ENCODE data around the gene SLC25A30.
"Not testable (repeated sequence)": the region's sequence is repeated elsewhere in the genome, so short reads cannot be mapped to it uniquely, and the experiment has no call there.

The SLC25A30 gene

DNA sequence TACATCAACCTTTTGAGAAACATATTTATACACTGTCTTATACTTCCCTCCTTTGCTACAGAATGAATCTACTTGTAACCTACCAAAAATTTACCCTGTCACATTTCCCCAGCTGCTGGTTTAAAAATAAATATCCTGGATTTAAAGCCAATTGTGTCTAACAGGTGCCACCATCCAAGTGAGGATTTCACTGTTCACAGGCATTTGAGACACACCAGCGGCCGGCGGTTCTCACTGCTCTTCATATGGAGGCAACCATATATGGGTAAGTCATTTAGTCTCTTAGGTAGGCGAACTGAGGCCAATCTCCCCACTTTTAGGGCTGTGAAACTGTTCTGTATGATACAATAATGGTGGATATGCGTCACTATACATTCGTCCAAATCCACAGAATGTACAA, 26.2 kb downstream of the SLC25A30 start:
- DNase-seq (ENCODE audit: low spot score): no peak

- DNase-seq (ENCODE audit: low spot score): not testable (repeated sequence)
These were observed 27.0 kb downstream of the SLC25A30 start for GRCh38 chr13:45391128-45391527.

- not testable (repeated sequence) for DNase-seq (ENCODE audit: low spot score)
These were observed 27.8 kb downstream of the SLC25A30 start for GRCh38 chr13:45390348-45390747.

DNA sequence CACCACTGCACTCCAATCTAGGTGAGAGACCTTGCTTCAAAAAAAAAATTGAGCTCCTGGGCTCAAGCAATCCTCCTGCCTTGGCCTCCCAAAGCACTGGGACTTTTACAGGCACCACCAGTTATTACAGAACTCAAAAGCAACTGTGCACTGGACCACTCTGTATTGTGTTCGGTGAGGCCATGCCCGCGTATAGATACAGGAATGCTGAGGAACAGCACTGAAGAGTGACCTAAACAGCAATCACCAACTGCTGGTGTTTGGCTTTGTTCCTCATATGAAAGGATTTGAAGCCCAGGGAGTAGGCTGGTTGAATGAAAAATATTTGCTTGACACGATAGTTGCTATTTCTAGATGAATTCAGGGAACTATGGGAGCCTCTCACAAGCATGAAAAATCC, 29.5 kb downstream of the SLC25A30 start:
- DNase-seq (ENCODE audit: low spot score): no peak

- not testable (repeated sequence) for DNase-seq (ENCODE audit: low spot score)
These were observed 31.1 kb downstream of the SLC25A30 start for GRCh38 chr13:45386892-45387575.

- no peak for DNase-seq (ENCODE audit: low spot score)
These were observed 32.1 kb downstream of the SLC25A30 start for GRCh38 chr13:45385907-45386553.

DNA sequence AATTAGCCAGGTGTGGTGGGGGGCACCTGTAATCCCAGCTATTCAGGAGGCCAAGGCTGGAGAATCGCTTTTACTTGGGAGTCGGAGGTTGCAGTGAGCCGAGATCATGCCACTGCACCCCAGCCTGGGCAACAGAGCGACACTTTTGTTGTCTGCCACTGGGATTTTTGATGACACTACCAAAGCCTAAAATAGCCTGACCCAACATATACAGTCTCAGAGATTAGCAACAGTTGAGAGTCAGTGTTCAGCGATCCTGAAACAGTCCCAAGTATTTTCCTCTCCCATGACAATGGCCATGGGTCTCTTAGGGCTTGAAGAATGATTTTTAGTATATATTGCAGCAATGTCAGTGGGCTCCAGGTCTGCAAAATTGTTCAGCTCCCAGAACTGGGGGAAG, 32.9 kb downstream of the SLC25A30 start:
- DNase-seq (ENCODE audit: low spot score): no peak

DNA sequence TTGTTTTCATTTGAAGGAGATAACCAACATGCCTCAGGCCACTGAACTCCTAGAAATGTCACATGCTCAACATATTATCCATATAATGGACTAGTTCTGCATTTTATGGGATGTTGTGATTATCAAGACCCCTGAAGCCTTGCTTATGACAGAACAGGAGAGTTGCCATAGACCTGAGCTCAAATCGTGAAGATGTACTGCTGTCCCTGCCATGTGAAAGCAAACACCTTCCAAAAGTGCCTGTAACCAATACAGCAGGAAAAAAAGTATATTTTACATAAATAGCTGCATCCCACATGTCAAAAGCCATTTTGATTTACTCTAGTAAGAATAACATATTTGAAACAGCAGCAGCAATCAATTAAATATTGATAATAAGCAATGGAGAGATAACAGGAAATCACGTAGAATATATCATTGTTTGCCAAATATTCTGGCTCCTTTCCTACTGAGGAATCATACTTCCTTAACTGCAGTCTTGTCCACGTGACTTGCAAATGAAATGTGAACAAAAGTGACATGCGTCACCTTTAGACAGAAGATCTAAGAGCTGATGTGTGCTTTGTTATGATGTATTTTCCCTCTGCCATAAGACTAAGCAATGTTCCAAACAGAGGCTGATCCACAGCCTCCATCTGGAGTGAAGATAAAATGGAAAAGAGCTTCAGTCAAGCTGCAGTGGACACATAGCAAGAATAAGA, 33.5 kb downstream of the SLC25A30 start:
- no peak for DNase-seq (ENCODE audit: low spot score)

DNA sequence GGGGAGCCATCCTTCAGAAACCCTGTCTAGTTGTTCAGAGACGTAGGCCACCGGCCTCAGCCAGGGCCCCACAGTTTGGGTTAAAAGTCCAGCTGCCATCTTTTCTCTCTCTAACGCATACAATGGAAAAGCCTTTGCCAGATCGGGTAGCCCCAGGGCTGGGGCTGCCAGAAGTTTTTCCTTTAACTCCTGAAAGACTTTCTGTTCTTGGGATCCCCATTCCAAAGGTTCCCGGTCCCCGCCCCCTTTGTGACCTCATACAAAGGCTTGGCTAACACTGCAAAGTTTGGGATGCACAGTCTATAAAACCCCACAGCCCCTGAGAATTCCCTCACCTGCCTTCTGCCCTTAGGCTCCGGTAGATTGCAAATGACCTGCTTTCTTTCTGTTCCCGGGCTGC, 35.4 kb downstream of the SLC25A30 start:
- DNase-seq (ENCODE audit: low spot score): not testable (repeated sequence)

DNA sequence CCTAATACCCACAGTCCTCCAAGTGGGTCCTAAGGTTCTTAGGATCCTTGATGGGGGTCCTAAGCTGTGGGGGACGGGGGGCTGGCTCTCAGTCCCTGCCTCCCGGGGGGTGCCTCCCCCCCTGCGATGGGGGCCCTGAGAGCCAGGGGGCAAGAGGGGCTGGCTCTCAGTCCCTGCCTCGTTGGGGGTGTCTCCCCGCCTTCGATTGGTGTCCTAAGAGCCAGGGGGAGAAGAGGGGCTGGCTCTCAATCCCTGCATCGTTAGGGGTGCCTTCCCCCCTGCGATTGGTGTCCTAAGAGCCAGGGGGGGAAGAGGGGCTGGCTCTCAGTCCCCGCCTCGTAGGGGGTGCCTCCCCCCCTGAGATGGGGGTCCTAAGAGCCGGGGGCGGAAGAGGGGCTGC, 37.0 kb downstream of the SLC25A30 start:
- no peak for DNase-seq (ENCODE audit: low spot score)

GRCh38 chr13:45380708-45381107, 37.5 kb downstream of the SLC25A30 start:
- DNase-seq (ENCODE audit: low spot score): not testable (repeated sequence)

GRCh38 chr13:45379516-45379915, 38.7 kb downstream of the SLC25A30 start:
- DNase-seq (ENCODE audit: low spot score): not testable (repeated sequence)

DNA sequence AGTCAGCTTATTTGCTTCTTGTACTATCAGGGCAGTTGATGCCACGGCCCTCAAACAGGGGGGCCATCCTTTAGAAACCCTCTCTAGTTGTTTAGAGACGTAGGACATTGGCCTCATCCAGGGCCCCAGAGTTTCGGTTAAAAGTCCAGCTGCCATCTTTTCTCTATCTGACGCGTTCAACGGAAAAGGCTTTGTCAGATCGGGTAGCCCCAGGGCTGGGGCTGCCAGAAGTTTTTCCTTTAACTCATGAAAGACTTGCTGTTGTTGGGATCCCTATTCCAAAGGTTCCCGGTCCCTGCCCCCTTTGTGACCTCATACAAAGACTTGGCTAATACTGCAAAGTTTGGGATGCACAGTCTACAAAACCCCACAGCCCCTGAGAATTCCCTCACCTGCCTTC, 39.4 kb downstream of the SLC25A30 start:
- DNase-seq (ENCODE audit: low spot score): not testable (repeated sequence)

DNA sequence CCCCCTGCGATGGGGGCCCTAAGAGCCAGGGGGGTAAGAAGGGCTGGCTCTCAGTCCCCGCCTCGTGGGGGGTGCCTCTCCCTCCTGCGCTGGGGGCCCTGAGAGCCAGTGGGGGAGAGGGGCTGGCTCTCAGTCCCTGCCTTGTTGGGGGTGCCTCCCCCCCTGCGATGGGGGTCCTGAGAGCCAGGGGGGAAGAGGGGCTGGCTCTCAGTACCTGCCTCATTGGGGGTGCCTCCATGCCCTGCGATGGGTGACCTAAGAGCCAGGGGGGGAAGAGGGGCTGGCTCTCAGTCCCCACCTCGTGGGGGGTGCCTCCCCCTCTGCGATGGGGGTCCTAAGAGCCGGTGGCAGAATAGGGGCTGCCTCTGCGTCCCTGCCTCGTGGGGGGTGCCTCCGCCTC, 40.9 kb downstream of the SLC25A30 start:
- not testable (repeated sequence) for DNase-seq (ENCODE audit: low spot score)

GRCh38 chr13:45376651-45377050, 41.5 kb downstream of the SLC25A30 start:
- not testable (repeated sequence) for DNase-seq (ENCODE audit: low spot score)

DNA sequence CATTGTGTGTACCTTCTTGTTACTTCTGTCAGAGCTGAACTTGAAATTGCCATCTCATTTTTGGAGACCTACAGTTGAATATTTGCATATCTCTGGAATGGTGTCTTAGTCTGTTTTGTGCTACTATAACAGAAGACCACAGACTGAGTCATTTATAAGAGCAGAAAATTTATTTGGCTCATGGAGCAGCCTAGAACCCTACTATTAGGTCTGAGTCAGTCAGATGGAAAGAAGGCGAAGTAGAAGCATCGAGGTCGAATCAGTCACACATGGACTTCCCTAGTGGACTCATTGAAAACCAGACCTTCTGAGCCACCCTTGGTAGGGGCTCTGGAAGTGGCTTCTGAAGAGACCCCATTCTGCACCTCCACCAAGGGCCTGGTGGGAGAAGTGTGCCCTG, 43.3 kb downstream of the SLC25A30 start:
- DNase-seq (ENCODE audit: low spot score): no peak

GRCh38 chr13:45373162-45373547, 45.0 kb downstream of the SLC25A30 start:
- DNase-seq (ENCODE audit: low spot score): no peak

DNA sequence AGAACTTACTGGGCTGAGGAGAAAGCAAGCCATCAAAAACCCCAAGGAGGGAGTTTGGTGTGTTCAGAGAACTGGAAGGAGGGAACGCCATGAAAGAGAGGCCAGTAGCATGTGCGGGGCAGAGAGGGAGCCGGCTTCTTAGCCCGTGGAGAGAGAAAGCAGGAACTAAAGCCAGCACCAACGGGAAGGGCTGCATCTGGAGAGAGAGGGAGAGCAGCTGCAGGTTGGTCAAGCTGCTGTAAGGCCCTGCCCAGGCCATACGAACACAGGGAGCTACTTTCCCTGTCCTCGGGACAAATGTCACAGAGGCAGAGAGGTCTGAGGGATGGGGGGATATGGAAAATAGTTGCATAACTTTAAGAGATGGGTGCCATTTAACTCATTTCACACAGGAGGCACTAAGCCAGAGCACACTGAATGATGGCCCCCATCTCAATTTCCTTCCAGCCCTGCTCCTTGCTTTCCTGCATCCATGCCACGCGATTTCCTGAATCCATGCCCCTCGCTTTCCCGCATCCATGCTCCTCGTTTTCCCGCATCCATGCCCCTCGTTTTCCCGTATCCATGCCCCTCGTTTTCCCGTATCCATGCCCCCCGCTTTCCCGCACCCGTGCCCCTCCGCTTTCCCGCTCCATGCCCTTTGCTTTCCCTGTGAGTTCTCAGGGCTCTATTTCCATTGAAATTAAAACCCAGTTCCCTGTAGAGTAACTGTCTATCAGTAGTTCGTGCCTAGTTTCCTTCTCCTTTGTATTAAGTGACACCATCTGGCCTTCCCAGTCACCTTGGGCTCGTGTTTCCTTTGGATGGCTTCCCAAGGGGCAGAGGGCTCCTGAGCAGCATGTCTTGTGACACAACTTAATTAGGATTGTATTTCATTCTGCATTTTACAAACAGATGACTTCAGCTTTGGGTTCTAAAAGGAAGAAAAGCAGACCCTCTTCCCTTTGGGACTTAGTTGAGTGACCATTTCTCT, 45.7 kb downstream of the SLC25A30 start:
- DNase-seq (ENCODE audit: low spot score): no peak

DNA sequence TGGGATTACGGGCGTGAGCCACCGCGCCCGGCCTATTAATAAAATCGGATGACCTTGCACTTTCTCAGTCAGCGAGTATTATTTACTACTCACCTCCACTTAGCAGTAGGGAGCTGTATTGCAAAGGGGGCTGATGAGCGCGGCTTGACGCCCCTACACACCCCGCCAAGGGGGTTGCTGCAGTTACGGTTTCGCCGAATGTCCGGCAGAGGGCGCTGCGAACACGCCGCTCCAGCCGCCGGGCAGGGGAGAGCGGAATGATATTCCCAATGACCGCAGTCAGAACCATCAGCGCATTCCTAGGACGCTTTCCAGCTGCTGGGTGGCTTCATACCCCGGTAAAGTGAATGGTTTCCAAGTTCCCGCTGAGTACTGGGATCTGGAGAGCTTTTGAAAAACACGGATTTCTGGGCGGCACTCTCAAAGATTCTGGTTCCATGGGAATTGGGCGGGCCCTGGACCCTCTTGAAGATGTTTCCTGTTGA, 47.2 kb downstream of the SLC25A30 start:
- peak; percentile 55 for DNase-seq (ENCODE audit: low spot score)

DNA sequence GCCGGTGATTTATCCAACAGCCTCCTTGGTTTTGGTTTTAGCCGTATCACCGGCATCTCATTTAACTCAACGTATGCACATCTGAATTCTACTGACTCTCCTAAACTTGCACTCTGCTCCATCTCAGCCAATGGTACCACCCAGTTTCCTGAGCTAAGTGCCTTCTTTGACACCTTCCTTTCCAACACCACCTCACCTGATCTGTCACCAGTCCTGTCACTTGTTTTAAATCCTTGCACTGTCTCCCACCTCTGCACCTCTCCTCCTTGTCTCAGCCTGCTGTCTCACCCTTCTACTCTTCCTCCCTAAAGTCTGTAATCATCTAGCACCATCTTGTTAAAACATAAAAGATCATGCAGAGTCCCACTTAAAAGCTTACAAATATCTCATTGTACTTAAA, 49.1 kb downstream of the SLC25A30 start:
- no peak for DNase-seq (ENCODE audit: low spot score)

DNA sequence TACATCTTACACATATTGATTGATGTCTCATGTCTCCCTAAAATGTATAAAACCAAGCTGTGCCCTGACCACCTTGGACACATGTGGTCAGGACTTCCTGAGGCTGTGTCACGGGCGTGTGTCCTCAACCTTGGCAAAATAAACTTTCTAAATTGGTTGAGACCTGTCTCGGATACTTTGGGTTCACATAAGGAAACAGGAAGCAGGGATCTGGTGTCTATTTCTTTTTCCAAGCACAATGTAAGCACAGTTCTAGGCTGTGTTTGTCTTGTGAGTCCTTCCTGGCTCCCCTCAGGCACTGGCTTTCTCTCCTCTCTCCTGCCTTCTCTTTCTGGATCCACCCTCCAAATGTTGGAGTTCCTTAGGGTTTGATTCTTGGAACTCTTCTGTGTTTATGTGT, 49.6 kb downstream of the SLC25A30 start:
- DNase-seq (ENCODE audit: low spot score): no peak

DNA sequence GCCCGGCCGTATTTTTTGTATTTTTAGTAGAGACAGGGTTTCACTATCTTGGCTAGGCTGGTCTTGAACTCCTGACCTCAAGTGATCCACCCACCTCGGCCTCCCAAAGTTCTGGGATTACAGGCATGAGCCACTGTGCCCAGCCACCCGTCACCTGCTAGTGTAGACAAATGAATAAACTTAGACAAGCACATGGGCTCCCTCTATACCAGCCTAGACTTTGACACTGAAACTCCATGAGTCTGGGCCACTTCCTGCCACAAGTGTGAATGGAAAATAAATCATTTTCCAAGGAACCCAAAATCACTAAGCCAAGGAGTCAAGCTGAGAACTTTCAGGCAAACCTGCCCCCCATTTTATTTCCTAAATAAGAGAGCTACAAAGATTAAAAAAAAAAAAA, 50.2 kb downstream of the SLC25A30 start:
- peak; percentile 13 for DNase-seq (ENCODE audit: low spot score)

Data from CD4-positive, alpha-beta T cell treated with Interleukin-2 at 100 ng/mL for 4 hours (primary cell).